NCI-H1436 treated with DMSO at 0.1 percent for 48 hours (cell line): ENCODE results near the gene HLA-F.

ENCODE experiments used
- DNase-seq: peaks from one replicate; lab custom pipeline; 2025; lab: John Stamatoyannopoulos, UW

Gene HLA-F

DNA sequence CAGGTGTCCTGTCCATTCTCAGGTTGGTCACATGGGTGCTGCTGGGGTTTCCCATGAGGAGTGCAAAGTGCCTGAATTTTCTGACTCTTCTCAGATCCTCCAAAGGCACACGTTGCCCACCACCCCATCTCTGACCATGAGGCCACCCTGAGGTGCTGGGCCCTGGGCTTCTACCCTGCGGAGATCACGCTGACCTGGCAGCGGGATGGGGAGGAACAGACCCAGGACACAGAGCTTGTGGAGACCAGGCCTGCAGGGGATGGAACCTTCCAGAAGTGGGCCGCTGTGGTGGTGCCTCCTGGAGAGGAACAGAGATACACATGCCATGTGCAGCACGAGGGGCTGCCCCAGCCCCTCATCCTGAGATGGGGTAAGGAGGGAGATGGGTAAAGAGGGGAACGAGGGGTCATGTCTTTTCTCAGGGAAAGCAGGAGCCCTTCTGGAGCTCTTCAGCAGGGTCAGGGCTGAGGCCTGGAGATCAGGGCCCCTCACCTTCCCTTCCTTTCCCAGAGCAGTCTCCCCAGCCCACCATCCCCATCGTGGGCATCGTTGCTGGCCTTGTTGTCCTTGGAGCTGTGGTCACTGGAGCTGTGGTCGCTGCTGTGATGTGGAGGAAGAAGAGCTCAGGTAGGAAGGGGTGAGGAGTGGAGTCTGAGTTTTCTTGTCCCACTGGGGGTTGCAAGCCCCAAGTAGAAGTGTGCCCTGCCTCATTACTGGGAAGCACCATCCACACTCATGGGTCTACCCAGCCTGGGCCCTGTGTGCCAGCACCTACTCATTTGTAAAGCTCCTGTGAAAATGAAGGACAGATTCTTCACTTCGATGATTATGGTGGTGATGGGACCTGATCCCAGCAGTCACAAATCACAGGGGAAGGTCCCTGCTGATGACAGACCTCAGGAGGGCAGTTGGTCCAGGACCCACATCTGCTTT is 2.0 kb downstream of the HLA-F start:
- DNase-seq, result no peak

DNA sequence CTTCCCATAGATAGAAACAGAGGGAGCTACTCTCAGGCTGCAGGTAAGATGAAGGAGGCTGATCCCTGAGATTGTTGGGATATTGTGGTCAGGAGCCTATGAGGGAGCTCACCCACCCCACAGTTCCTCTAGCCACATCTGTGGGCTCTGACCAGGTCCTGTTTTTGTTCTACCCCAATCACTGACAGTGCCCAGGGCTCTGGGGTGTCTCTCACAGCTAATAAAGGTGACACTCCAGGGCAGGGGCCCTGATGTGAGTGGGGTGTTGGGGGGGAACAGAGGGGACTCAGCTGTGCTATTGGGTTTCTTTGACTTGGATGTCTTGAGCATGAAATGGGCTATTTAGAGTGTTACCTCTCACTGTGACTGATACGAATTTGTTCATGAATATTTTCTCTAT is 2.8 kb downstream of the HLA-F start:
- no peak for DNase-seq

DNA sequence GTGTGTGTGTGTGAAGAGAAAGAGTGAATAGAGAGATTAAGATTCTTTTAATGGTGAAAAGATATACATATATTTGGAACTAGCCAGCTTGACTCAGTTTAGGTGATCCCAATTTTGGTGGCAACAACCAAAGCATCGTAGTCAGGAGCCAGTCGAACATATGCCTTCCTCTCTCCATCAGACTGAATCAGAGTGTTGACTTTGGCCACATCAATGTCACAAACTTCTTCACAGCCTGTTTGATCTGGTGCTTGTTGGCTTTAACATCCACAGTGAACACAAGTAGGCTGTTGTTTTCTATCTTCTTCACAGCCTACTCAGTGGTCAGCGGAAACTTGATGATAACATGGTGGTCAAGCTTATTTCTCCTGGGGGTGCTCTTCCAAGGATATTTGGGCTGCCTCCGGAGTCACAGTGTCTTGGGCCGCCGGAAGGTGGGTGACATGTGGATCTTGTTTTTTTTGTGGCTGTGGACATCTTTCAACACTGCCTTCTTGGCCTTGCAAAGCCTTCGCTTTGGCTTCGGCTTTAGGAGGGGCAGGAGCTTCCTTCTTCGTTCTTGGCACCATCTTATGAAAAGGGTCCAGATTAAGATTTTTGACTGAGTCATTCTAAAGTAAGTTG is 3.4 kb downstream of the HLA-F start:
- no peak for DNase-seq

DNA sequence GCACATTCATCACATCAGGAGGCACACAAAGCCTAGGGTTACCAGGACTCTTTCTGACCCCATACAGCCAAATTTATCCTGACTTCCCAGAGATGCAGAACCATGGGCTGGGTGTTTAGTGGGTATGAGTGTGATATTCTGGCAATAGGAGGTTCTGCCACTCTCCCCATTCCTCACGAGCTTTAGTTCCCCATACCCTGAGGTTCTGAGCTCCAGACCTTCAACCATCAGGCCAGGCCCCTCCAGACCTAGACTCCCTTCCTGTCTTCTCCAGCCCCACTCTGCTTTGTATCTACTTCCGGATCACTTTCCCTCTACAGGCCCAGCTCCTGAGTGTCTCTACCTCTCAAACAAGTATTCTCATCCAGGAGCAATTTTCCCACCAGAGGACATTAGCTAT is 4.4 kb downstream of the HLA-F start:
- no peak for DNase-seq

DNA sequence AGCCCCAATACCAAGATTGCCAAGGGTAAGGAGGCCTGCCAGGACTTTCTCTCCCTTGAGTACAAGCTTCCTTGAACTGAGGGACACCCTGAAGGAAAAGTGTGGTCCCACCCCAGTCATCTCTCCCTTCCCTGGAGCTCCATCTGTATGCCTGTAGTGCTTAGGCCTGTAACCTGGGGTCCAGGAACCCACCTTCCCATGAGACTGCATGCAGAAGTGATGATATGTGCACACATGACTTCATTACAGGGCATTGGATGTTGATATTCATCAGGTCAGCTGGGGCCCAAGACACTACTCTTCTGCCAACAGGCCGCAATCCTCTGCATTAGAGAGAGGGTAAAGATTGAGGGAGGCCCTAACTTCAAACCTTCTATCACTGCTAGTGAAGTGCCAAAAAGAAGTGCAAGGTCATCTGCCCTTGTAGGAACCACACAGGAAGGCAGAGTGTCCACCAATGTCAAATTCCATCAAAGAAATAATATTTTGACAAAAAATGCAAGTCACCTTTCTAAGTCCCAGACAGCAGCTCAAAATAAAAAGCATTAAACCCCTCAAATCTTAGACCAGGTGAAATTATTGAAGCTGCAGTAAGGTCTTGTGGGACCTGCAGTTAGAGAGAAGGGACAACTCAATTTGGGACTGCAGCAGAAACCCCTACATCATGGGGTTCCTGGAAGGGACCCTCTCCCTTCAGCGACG is 5.1 kb downstream of the HLA-F start:
- DNase-seq, result no peak

DNA sequence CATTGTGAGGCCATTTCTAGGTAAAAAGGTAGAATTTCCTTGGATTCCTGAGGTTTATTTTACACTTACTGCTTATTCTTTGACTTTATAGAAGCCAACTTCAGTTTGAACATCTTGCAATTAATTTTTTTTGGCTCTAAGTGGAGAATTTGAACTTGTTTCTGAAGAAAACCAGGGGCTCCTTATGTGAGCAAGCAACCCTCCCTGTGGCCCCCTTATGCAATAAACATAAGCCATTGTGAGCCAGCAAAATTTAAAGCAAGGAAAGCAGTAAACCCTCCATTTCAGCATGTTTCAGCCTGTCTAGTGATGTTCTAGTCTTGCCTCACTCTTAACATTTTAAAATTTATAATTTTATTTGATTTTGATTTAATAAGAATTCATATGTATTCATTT is 5.6 kb downstream of the HLA-F start:
- DNase-seq, result no peak

DNA sequence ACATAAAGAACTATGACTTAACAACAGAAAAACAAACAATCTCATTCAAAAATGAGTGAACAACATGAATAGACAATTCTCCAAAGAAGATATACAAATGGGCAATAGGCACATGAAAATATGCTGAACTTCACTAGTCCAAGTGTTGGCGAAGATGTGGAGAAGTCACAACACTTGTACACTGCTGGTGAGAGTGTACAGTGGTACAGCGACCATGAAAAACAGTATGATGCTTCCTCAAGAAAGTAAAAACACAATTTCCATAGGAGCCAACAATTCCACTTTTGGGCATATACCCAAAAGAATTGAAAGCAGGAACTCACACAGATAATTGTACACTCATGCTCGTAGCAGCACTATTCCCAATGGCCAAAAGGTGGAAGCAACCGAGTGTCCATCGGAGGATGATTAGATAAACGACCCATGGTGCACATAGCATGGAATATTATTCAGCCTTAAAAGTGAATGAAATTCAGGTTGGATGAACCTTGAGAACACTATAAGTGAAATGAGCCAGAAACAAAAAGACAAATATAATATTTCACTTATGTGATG is 6.6 kb downstream of the HLA-F start:
- DNase-seq, result no peak

DNA sequence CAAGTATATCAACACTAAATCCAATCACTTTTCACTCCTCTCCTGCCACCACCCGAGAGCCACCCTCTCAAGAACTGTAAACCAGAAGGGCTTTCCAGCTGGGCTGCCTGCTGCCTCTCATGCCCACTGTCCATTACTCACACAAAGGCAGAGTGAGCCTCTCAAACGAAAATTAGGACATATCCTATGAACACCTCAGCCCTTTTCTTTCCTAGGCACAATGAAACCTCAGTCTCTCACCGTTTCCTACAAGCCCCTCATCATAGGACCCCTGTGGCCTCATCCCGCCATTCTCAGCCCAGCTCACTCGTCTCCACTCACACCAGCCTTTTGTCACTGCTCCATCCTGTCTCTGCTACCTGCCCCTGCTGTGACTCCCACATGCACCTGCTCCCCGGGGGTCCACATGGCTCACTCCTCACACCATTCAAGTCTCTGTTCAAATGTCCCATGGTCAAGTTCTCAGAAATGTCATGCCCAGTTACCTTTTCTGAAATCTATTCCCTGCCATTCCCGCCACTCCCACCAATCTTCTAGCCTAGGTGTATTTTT is 7.4 kb downstream of the HLA-F start:
- no peak for DNase-seq

DNA sequence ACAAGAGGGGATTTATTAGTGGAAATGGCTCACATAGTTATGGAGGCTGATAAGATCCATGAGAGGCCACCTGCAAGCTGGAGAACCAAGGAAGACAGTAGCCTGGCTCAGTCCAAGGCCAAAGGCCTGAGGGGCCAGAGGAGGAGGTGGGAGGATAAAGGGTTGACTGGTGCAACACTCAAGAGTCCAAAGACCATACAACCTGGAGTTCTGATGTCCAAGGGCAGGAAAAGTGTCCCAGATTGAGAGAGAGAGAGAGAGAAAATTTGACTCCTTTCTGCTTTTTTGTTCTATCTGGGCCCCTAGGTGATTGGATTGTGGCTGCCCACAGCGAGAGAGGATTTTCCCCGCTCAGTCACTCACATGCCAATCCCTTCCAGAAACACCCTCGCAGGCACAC is 8.0 kb downstream of the HLA-F start:
- DNase-seq, result no peak

DNA sequence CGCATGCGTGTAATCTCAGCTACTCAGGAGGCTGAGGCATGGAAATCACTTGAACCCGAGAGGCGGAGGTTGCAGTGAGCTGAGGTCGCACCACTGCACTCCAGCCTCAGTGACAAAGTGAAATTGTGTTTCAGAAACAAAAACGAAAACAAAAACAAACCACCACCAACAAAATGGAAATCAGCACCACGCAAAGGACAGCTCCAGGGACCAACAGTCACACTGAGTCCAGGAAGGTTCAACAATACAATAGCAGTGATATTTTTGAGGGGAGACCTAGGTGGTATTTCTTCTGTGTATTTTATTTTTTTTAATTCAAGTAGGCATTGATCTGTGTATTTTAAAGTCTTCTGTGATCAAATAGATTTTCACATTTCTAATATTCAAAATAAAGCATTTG is 9.8 kb downstream of the HLA-F start:
- DNase-seq, result no peak

DNA sequence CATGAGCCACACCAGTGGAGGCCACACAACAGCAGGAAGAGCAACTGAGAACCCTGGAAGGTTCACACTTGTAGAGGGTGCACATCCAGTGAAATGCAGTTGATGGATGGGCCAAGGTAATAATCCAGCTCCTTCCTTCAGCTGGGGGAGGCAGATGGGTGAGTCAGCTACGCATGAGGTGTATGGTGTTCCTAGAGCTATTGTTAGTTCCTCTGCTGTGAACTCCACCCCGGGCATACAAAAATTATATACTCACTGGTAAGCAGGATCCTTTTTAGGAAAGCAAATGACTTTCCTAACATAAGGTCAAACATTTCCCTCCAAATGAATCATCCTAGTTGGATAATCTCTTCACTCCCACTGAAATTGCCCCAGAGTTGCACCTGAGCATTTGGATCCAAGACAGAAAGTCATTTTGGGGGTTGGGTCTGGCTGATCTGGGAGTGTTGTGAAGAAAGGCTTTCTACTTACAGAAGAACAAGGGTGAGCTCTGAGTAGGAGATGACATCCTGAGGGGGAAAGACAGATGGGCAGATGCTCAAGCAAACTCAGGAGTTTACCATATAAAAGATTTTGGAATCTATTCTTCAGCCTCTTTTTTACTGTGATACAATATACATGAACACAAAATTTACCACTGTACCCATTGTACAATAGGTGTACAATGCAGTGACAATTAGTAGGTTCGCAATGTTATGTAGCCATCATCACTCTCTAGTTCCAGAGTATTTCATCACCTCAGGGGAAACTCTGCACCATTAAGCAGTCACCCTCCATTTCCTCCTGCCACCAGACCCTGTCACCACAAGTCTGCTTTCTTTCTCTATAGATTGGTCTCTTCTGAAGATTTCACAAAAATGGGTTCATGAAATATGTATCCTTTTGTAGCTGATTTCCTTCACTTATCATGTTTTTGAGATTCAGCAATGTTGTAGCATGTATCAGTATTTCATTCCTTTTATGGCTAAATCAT is 11.1 kb downstream of the HLA-F start:
- DNase-seq, result no peak

DNA sequence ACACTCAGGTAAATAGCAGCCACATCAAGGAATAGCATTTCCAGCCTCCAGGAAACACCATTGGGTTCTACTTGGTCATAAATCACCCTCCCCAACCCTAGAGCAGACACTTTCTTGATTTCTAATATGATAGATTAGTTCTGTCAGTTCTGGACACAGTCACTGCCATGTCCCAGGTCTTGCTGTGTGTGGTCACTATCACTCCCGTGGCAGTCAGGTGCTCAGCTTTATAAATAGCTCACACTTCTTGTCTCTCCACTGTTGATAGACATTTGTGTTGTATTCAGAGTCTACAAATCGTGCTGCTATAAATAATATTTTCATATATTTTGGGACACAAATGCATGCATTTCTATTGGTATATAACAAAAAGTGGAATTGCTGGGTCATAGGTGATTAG is 13.3 kb downstream of the HLA-F start:
- DNase-seq, result no peak

DNA sequence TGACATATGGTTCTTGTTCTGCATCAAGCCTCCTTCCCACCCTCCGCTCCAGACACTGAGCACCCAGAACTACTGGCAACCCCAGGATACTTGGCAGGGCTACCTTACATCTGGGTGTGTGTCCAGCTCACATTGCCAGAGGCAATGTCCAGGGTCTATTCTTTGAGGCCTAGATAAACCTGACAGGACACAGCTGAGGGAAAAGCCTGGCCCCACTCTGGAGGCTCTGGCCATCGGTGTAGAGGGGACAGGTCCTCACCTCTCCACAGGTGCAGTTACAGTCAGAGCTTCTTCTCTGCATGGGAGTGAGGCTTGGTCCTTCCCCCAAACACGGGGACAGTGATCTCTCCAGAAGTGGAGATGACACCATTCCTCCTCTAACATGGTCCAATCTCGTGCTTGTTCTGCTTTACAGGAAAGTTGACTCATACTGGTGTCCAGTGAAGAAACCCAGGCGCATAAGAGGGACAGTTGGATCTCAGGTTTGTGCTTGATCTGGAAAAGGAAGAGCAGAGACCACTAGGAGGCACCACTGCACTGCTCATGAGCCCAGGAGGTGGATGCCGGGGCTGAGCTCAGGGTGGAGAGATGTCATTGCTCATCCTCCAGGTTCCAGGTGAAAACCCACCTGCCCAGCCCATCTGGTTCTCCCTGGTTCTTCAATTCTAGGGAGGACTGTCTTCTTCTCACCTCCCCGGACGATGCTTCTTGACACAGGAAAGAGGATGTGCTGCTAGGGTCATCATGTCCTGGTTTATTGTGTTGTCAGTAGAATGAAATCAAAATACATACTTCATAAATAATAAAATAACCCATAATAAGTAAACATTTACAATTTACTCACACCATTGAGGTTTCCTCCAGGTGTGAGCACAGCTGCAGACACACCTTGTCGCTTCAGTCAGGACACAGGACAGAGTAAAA is 14.7 kb downstream of the HLA-F start:
- no peak for DNase-seq

DNA sequence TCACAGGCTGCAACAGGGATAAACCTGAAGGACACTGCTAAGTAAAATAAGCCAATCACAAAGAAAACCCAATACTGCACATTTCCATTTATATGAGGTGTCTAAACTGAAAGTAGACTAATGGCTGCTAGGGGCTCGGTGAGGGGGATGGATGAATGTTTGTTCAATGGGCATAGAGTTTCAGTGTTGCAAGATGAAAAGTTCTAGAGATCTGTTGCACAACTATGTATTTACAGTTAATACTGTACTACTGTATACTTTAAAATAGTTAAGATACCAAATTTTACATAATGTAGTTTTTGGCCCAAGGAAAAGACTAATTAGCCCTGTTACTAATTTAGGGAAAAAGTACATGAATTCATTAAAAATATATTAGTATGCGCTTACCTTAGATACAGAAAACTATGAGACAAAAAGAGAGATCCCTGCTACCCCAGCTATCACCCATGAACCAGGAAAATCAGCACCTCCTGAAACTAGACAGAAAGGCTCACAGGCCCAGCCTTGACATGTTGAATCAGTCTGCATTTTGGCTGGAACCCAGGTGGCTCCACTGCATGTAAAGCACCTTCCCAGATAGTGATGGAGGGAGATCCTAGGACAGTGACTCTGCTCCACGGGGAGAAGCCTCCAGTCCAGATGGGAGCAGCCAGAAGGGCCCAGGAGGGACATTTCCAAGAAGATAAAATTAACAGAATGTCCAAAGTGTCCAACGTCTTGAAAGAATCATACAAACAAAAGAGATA is 16.1 kb downstream of the HLA-F start:
- DNase-seq, result no peak

DNA sequence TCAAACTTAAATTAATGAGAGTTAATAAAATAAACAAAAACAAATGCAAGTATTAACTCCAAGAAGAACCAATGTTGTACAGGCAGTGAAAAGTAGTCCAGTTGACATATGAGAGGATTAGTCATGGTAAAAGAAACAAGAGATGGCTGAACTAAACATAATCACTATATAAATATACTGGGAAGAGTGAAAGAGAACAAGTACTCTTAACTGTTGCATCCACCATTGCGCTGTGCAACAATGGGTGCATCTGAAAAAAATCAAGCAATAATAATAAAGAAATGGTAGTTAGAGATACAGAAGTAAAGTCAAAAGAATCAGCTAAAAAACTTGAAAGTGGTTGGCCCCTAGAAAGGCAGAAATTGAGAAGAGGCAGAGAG is 16.6 kb downstream of the HLA-F start:
- no peak for DNase-seq

DNA sequence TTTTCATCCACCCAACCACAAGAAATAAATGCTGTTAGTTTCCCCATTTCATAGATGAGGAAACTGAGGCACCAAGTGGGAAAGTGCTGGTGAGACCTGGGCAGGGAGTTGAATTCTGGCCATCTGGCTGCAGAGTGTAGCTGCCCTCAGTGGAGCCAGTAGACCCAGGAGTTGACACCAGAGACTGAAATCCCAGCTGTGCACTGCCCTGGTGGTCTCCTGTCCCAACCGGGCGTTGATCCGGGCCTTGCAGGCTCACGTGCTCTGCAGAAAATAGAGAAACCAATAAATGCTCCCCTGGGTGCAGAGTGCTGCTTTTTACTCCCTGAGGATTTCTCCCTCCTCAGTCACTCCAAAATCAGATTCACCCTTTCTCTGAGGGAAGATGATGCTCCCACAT is 18.4 kb downstream of the HLA-F start:
- no peak for DNase-seq

DNA sequence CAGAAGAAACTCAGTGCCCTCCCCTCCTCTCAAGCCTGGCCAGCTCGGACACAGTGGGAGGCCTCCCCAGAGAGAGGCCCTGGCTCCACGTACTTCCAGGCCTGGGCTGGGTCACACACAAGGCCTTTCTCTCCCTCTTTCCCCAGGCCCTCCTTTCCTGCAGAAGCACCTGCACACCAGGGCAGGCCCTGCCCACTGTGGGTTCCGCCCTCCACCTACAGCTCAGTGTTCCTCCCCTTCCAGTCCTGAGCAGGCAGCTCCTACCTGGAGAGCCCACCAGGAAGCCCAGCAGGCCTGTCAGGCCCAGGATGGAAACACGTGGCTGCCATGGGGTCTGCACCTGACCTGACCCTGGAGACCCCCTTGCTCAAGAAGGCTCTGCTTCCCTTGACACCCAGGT is 18.9 kb downstream of the HLA-F start:
- DNase-seq, result no peak

DNA sequence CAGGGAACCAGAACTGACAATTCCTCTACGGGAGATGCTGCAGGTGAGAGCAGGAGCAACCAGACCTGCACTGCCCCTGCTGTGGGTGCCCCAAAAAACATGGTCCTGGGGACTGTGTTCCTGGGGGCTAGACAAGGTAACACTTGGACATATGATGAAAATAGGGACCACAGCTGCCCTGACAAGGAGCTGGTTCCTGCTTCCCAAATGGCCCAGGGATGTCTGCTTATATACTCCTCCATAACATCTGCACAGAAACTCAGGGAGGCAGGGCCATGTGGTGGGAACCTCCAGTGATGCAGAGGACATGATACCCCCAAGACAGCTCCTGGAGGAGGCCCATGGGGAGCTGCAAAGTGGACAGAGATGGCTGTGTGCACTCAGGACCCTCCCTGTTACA is 19.8 kb downstream of the HLA-F start:
- DNase-seq, result no peak

DNA sequence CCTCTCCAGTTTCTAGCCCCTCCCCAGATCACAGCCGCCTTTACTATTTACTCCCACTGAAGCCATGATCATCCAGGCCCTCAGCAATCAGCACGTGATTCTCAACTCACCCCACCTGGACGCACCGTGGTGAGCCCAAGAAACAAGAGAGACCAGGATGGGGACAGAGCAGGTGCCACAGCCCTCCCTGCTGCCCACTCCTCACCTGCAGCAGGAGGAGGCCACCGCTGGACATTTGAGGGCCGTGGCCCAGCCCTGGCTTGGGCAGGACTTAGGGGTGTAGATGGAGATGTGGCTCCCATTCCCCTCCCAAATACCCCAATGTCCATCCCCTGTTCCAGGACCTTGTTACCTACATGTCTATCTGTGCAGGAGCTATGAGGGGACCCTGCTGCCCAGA is 20.3 kb downstream of the HLA-F start:
- DNase-seq, result no peak
